ENCODE results near the gene ATP11B.

ATP11B gene

GRCh38 chr3:182905623-182906022 is 112.3 kb downstream of the ATP11B start:
- no peak for DNase-seq
- Mint-ChIP-seq H3K27ac (no peak overlapping the region), H3K4me3 (no peak overlapping the region), H3K36me3 (ENCODE audit: low read depth) (peaks cover 20% of the 10 kb centered on the region), H3K27me3 (ENCODE audit: low read depth, poor library complexity) (peaks cover 3% of the 10 kb centered on the region), H3K9me3 (no peaks in the 10 kb centered on the region), H3K4me1 (no peaks in the 10 kb centered on the region)
- no peak for TF ChIP-seq CTCF (IDR thresholded peaks at IDR 0.05)

- DNase-seq, result no peak
- Mint-ChIP-seq H3K27ac (no peak overlapping the region), H3K9me3 (no peaks in the 10 kb centered on the region), H3K27me3 (ENCODE audit: low read depth, poor library complexity) (peaks cover 5% of the 10 kb centered on the region), H3K36me3 (ENCODE audit: low read depth) (peaks cover 20% of the 10 kb centered on the region), H3K4me1 (no peaks in the 10 kb centered on the region), H3K4me3 (no peak overlapping the region)
- no peak for TF ChIP-seq CTCF (IDR thresholded peaks at IDR 0.05)
Measured at GRCh38 chr3:182906036-182906435, 112.7 kb downstream of the ATP11B start.

GRCh38 chr3:182908471-182908870 is 115.2 kb downstream of the ATP11B start:
- Mint-ChIP-seq H3K36me3 (ENCODE audit: low read depth) (peaks cover 32% of the 10 kb centered on the region), H3K4me1 (peaks cover 15% of the 10 kb centered on the region), H3K27ac (no peak overlapping the region), H3K9me3 (no peaks in the 10 kb centered on the region), H3K27me3 (ENCODE audit: low read depth, poor library complexity) (peaks cover 6% of the 10 kb centered on the region), H3K4me3 (no peak overlapping the region)
- DNase-seq, result no peak
- TF ChIP-seq CTCF (IDR thresholded peaks at IDR 0.05), result no peak

- DNase-seq, result no peak
- Mint-ChIP-seq H3K36me3 (ENCODE audit: low read depth) (peaks cover 31% of the 10 kb centered on the region), H3K4me3 (no peak overlapping the region), H3K27ac (no peak overlapping the region), H3K4me1 (peaks cover 18% of the 10 kb centered on the region), H3K27me3 (ENCODE audit: low read depth, poor library complexity) (peaks cover 2% of the 10 kb centered on the region), H3K9me3 (no peaks in the 10 kb centered on the region)
- peak; percentile 54 for TF ChIP-seq CTCF (IDR thresholded peaks at IDR 0.05)
Measured at GRCh38 chr3:182909318-182910040, 116.2 kb downstream of the ATP11B start.

GRCh38 chr3:182910936-182911781 is 117.9 kb downstream of the ATP11B start:
- H3K9me3 Mint-ChIP-seq, result no peaks in the 10 kb centered on the region
- H3K4me3 Mint-ChIP-seq, result no peak overlapping the region
- no peak for DNase-seq
- H3K27ac Mint-ChIP-seq, result no peak overlapping the region
- peaks cover 18% of the 10 kb centered on the region for H3K4me1 Mint-ChIP-seq
- H3K36me3 Mint-ChIP-seq (ENCODE audit: low read depth), result peaks cover 34% of the 10 kb centered on the region
- no peak for TF ChIP-seq CTCF (IDR thresholded peaks at IDR 0.05)
- peaks cover 2% of the 10 kb centered on the region for H3K27me3 Mint-ChIP-seq (ENCODE audit: low read depth, poor library complexity)
